Measurements from ENCODE around the gene VARS2. TPM values are rescaled to one million over a fixed set of nuclear protein-coding genes. Genes with fewer than 3 reads are reported as not detected.
"Not testable (repeated sequence)": the region's sequence is repeated elsewhere in the genome, so short reads cannot be mapped to it uniquely, and the experiment has no call there.

Gene VARS2
- total RNA-seq, 1 donor from 2014 or later: 21.0 TPM

DNA sequence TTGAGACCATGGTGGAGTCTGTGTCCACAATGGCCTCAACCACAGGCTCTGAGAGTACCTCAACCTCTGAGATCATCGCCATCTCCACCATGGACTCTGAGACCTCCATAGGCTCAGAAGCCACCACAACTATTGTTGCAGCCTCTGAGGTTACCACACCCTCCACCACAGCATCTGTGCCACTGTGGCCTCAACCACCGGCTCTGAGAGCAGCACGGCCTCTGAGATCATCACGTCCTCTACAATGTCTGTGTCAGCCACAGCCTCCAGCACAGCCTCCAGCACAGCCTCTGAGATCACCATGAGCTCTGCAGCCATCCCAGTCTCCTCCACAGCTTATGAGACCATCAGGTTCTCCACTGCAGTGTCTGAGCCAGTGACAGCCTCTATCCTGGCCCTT is 50.0 kb downstream of the VARS2 start:
- no peaks in the 10 kb centered on the region for H3K4me1 ChIP-seq
- H3K27me3 ChIP-seq (ENCODE audit: low read depth): peaks cover 17% of the 10 kb centered on the region
- H3K4me3 ChIP-seq: no peak overlapping the region
- no peaks in the 10 kb centered on the region for H3K36me3 ChIP-seq
- no peak overlapping the region for H3K27ac ChIP-seq (replicated peaks)
- no peak for DNase-seq
- H3K9me3 ChIP-seq (replicated peaks): no peaks in the 10 kb centered on the region
- TF ChIP-seq, protein P1, sequence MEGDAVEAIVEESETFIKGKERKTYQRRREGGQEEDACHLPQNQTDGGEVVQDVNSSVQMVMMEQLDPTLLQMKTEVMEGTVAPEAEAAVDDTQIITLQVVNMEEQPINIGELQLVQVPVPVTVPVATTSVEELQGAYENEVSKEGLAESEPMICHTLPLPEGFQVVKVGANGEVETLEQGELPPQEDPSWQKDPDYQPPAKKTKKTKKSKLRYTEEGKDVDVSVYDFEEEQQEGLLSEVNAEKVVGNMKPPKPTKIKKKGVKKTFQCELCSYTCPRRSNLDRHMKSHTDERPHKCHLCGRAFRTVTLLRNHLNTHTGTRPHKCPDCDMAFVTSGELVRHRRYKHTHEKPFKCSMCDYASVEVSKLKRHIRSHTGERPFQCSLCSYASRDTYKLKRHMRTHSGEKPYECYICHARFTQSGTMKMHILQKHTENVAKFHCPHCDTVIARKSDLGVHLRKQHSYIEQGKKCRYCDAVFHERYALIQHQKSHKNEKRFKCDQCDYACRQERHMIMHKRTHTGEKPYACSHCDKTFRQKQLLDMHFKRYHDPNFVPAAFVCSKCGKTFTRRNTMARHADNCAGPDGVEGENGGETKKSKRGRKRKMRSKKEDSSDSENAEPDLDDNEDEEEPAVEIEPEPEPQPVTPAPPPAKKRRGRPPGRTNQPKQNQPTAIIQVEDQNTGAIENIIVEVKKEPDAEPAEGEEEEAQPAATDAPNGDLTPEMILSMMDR (IDR thresholded peaks at IDR 0.05; ENCODE audit: borderline replicate concordance): no peak
- intact Hi-C loops (cut with micrococcal nuclease): no loop called here

- no peak overlapping the region for H3K4me3 ChIP-seq
- no peaks in the 10 kb centered on the region for H3K9me3 ChIP-seq (replicated peaks)
- intact Hi-C loops (cut with micrococcal nuclease): no loop called here
- TF ChIP-seq, protein P1 (IDR thresholded peaks at IDR 0.05; ENCODE audit: borderline replicate concordance): no peak
- H3K27me3 ChIP-seq (ENCODE audit: low read depth): peaks cover 7% of the 10 kb centered on the region
- H3K36me3 ChIP-seq: no peaks in the 10 kb centered on the region
- H3K4me1 ChIP-seq: no peaks in the 10 kb centered on the region
- DNase-seq: no peak
- H3K27ac ChIP-seq (replicated peaks): no peak overlapping the region
Measured at GRCh38 chr6:30965140-30965601, 51.1 kb downstream of the VARS2 start.

DNA sequence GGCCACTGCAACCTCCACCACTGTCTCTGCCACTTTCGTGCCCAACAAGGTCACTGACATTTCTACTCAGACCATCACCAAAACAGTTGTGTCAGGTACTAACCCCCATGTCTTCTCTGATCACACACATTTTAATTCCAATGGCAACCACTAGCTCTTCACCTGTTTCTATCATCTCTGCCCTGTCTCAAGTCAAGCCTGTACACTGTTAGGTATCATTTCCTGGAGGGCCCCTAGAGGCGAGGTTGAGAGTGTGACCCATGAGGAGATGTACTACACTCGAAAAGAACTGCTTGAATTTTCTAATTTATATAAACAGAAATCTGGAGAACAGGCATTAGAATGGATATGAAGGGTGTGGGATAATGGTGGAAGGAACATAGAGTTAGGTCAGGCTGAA is 52.1 kb downstream of the VARS2 start:
- intact Hi-C loops (cut with micrococcal nuclease): no loop called here
- Histone ChIP-seq H3K27me3 (ENCODE audit: low read depth) (peaks cover 7% of the 10 kb centered on the region), H3K9me3 (replicated peaks) (no peaks in the 10 kb centered on the region), H3K4me3 (no peak overlapping the region), H3K4me1 (no peaks in the 10 kb centered on the region), H3K27ac (replicated peaks) (no peak overlapping the region), H3K36me3 (no peaks in the 10 kb centered on the region)
- DNase-seq: no peak
- TF ChIP-seq, protein P1 (IDR thresholded peaks at IDR 0.05; ENCODE audit: borderline replicate concordance): no peak

- H3K4me1 ChIP-seq; H3K9me3 ChIP-seq (replicated peaks); H3K36me3 ChIP-seq; H3K27ac ChIP-seq (replicated peaks); H3K4me3 ChIP-seq; DNase-seq; intact Hi-C loops (cut with micrococcal nuclease): not testable (repeated sequence)
- peaks cover 17% of the 10 kb centered on the region for H3K27me3 ChIP-seq (ENCODE audit: low read depth)
Measured at GRCh38 chr6:30969171-30969570, 55.1 kb downstream of the VARS2 start.

- intact Hi-C loops (cut with micrococcal nuclease): no loop called here
- no peak for DNase-seq
- H3K36me3 ChIP-seq: no peaks in the 10 kb centered on the region
- no peaks in the 10 kb centered on the region for H3K9me3 ChIP-seq (replicated peaks)
- H3K4me3 ChIP-seq: no peak overlapping the region
- TF ChIP-seq, protein P1 (IDR thresholded peaks at IDR 0.05; ENCODE audit: borderline replicate concordance): no peak
- H3K4me1 ChIP-seq: no peaks in the 10 kb centered on the region
- H3K27me3 ChIP-seq (ENCODE audit: low read depth): peaks cover 13% of the 10 kb centered on the region
- H3K27ac ChIP-seq (replicated peaks): no peak overlapping the region
Measured at GRCh38 chr6:30970946-30971345, 56.9 kb downstream of the VARS2 start.

DNA sequence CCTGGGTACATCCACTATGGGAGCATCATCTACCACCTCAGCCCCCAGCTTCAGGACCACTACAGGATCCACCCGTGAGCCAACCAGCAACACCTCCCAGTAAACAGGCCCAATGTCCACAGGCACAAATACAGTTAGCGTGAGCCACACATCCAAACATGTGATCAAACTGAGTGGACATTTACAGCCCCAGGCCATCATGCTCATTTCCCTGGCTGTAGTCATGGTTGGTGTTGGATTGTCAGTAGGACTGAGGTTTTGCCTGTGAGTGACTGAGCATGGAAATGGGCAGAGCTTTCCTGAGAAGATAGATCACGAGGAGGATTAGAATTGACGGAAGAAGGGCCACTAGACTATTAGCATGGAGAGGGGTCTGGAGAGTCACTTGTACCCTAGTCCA is 58.8 kb downstream of the VARS2 start:
- DNase-seq: no peak
- H3K36me3 ChIP-seq: no peaks in the 10 kb centered on the region
- intact Hi-C loops (cut with micrococcal nuclease): no loop called here

More for the DNA sequence above, 58.8 kb downstream of the VARS2 start:
- Histone ChIP-seq H3K27me3 (ENCODE audit: low read depth) (peaks cover 13% of the 10 kb centered on the region), H3K27ac (replicated peaks) (no peak overlapping the region), H3K9me3 (replicated peaks) (no peaks in the 10 kb centered on the region), H3K4me1 (no peaks in the 10 kb centered on the region), H3K4me3 (no peak overlapping the region)
- TF ChIP-seq, protein P1 (IDR thresholded peaks at IDR 0.05; ENCODE audit: borderline replicate concordance): no peak
